ENCODE measurements around the gene FH.

Gene FH

DNA sequence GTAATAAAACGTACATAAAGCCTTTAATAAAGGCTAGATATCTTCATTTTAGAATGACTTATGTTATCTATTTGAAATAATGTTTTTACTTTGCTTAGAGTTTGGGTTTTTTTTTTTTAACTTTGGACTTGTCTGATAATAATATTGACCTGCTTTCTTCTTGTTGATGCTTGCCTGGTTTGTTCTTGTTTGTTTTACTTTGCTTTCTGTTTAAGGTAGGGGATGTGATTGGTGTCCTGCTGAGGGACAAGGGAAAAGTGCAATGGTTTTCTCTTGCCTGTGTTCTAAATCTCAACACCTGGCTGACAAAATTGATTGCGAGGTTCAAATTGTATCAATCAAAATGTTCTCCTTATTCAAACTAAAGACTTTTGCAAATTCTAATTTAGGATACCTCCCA lies 2.2 kb upstream of the FH start:
- DNase-seq (ENCODE audit: low read depth): no peak

DNA sequence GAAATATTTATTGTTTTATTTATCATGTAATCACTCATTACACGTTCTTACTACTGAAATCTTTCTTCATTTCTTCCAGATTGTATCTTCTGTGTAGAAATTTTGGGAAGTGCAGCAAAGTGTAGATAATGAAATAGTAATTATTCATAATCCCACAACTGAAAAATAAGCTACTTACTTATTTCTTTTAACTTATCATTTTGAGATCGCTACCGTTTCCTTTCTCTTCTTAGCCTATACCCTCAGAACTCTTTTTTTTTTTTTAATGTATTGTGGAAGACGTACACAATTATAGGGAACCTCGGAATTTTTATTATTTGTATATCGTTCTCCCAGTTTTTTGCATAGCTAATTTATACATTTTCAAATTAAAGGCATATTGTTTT lies 518 bp upstream of the FH start:
- no peak for DNase-seq (ENCODE audit: low read depth)

DNA sequence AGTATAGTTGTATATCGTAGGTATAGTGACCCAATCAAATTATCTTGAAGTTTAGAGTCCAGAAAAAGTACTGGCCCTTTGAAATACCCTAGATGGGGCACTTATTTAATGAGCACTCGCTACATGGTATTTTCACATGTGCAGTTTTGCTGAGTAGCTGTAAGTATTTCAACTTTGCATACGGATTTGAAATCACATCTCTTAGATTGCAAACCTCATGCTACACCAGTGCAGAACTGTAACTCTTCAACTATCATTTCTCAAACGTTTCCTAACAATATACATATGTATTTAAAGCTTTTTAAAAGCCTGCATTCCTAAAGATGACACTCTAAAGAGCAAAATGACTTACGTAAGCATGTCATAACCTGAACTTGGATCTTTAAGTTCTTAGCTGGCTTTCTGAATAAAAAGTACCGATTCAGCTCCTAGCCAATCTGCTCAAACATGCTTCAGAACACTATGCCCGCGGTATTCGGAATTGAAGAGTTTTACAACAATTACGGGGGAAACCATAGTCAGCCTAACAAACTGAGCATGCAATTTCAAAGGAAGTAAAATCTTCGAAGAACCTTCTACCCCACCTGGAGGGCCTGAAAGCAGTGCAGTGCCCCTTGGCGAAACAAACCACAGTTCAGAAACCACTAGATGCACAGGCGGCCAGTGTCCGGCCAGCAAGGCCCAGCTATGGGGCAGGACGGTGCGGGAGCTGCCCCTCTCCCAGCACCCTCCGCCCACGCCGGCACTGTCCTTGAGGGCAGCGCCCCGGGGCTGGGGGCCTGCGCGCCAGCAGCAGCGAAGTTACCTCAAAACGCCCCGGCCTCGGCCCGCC lies 863 bp downstream of the FH start:
- no peak for DNase-seq (ENCODE audit: low read depth)

DNA sequence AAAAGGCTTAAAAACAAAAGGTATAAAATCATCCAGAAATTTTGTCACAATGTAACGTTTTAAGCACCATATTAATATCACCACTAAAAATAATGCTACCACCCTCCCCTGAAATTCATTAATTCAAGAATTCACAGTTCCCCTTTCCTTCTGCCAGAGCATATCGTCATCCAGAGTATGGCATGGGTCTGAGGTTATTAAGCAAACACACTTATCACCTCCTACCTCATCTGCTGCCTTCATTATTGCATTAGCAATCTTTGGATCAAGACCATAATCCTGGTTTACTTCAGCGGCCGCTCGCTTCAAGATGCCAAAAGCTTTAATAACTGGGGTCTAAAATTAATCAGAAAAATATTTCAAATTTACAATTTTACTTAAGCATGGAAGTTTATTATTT lies 6.2 kb downstream of the FH start:
- DNase-seq (ENCODE audit: low read depth): no peak

DNA sequence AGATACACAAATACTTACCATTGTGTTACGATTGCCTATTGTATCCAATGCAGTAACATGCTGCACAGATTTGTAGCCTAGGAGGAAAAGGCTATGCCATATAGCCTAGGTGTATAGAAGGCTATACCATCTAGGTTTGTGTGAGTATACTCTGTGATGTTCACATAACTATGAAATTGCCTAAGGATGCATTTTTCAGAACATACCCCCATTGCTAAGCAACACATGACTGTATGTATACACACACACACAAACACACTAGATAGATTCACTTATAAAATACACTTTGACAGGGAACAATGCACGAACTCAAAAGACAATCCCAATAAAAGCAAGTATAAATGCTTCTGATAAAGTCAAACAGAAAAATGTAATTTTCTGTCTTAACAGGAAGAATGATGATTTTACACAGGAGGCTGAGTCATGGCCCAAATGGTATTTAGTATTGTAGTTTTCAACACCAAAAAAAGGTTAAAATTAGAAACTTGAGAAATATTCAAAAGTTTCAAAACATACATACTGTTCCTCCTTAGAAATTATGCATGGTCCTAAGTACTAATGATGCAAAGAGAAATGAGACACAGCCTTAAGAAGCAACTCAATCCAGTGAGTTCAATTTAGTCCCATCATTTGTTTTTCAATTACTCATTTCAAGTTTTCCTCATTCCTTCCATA lies 12.2 kb downstream of the FH start:
- no peak for DNase-seq (ENCODE audit: low read depth)

DNA sequence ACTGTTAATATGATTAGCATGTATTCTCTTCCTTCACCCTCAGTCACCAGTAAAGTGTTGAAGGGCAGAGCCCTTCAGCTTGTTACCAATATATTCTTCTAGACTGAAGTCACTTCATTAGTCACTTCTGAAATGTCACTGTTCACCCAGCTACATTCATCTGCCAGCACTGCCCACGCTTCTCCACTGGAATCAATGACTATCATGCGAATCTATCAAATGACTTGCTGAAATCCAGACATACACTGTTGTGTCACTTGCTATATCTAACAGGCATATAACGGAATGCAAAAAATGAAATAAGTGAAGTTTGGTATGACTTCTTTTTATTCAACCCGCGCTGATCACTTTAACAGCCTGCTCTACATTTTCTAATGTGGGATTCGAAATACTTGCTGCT lies 16.1 kb downstream of the FH start:
- DNase-seq (ENCODE audit: low read depth): no peak

DNA sequence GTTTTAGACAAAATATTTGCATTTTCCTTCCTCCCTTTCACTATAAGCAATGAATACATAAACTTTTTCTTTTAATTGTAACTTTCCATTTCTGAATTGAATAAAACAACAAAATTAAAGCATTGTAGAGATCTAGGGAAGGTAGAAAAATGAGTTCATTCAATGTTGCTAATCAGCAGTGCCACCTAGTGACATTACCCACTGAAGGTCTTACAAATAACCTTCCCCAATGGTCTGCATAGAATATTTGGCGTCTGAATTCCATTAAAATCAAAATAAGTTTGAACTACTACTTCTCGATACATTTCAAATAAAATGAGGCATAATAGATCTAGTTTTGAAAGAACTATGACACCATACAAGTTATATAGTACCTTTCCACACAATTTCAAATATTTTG lies 19.6 kb downstream of the FH start:
- no peak for DNase-seq (ENCODE audit: low read depth)

DNA sequence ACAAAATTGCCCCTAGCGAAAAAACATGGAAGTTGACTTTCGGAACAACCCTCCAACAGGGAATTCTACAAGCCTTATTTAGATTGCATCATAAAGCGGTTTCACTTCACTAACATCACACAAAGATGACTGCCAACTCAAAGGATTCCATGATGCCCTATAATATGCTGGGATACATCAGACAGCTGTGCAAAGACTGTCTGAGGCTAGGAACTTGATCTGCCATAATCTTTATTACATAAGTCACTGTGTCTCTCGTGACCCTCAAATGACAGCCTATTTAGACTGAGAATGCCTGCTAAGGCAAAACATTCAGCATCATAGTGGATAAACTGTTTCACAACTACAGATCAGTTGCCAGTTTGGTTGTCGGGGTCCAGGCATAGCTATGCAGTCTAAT lies 23.8 kb downstream of the FH start:
- no peak for DNase-seq (ENCODE audit: low read depth)

DNA sequence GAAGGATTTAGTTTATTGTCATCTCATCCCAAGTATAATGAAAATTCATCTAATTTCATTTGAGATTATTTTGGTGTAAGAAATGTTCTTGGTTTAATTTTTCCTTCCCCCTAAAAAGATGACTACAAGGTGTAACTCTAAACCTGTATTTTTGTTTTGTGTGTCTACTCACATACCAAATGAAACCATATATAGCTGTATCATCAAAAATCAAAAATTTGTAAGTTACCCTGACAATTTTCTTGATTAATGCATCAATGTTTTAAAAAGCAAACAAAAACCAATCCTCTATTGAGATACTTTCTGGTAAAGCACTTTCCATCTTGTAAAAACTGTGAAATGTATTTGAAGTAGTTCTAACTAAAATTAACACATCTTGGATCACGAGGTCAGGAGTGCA lies 30.8 kb downstream of the FH start:
- DNase-seq (ENCODE audit: low read depth): no peak

DNA sequence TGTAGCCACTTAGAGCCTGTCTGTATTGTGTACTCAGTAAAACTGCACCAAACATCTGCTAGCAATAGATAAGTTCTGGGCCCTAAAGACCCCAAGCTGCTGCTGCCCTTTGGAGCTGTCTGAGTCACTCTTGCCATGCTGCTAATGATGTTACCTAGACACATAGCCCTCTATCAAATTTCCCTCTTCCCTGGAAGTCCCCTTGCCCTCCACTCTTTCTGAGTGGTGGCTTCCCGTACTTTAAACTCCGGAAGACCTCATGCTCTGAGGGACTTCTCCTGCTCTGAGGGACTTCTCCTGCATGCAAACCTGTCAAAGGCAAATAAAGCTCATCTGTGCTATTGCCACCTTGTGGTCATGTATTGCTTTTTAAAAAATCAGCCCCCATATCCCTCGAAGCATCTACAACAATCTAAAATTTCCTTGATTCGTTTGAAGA lies 34.0 kb downstream of the FH start:
- DNase-seq (ENCODE audit: low read depth): no peak

DNA sequence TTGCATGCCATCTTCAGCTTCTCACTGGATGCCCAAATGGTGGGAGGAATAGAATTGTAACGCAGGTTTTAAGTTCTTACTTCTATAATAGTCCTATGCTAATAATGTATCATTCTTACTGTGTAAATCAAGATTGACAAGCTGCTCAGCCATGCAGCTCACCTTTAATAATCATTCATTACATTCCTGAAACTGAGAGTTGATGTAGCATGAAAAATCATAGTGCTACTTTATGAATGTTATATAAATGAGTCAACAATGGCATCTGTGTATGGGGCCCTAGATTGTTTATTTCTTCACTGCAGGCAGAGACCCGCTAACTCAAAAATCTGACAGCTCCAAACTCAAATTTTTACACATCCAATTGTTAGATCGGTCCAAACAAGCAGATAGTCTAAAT lies 34.4 kb downstream of the FH start:
- no peak for DNase-seq (ENCODE audit: low read depth)

DNA sequence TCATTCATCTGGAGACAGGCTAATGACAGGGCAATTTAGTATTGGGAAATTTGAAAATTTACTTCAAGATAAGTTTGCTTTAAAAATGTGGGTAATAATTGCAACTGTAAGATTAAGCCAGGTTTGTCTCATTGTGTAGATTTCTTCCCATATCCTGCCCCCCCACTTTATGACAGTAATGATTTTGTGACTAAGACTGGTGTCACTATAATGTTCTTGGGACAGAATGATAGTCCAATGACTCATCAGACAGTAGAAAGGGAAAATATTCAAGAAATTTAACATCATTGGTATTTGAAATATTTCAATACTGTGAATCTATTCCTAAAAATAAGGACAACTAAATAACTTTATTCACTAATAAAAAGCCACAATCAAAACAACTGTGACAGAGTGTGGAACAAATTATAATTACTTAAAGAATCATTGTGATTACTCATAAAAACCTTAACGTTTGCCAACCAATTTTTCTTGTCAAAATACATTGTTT lies 36.7 kb downstream of the FH start:
- no peak for DNase-seq (ENCODE audit: low read depth)

DNA sequence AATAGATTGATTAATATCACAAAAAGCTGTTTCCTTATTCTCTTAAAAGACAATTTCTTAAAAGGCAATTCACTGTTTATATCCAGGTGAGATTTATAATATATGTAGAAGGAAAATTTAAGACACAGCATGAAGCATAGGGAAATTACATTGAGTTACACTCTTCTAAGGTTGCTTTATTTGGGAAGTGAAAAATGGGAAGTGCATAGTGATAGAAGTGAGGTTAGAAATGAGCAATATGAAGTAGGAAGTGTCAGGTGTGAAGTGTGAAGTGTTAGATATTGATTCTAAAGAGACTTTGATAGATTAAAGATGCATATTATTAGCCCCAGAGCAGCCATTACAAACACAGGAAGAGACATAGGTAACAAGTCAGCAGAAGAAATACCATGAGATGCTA lies 40.3 kb downstream of the FH start:
- DNase-seq (ENCODE audit: low read depth): no peak

DNA sequence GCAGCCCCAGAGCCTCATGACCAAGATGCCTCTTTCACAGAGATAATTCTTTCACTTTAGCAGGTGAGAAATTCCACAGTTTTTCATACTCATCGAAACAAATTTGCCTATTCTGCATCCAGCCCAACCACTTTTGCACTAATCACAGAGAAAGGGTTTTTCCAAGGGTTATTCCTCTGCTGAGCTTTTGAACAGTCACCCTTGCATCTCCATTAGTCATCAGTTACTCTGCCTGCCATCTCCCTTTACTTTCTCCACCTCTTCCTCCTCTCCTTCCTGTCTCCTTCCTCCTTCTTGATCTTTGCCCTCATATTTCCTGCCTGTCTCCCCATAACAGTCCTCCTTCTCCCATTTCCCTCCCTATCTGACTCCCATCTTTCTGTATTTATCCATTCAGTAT lies 43.9 kb downstream of the FH start:
- no peak for DNase-seq (ENCODE audit: low read depth)

DNA sequence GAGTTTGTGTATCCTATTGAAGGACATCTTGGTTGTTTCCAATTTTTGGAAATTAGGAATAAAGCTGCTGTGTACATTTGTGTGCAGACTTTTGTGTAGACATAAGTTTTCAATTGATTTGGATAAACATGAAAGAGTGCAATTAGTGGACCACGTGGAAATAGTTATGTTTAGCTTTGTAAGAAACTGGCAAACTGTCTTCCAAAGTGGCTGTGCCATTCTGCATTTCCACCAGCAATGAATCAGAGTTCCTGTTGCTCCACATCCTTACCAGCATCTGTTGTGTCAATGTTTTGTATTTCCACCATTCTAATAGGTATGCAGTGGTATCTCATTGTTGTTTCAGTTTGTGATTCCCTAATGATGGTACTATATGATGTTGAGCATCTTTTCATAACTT lies 46.5 kb downstream of the FH start:
- no peak for DNase-seq (ENCODE audit: low read depth)

DNA sequence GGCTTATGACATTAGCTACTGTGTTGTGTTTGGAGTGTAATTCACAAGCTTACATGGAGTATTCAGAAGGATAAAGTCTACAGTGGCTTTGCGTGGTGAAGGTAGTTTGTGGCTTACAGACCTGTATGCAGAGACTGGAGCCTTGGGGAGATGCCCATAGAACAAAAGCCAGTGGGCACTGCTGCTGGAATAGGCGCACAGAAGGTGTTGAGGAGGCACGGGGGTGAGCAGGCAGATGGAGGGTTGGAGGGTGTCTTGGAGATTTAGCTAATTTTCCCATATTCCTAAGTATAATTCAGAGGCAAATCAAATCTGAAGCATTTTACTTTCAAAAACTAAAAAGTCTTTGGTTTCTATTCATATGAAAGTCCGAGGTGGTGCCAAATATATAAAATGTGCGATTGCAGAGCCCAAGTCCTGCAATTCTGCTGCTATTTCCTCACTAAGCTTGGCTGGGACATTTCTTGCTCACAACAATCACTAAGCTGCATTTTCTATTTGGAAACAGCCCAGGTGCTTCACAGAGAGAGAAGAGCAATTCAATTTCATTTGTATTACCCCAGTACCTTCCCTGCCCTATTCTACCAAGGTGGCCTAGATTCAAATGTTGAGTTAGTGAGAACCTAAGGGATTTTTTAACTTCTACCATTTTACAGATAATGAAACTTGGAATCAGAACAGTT lies 48.5 kb downstream of the FH start:
- DNase-seq (ENCODE audit: low read depth): no peak

DNA sequence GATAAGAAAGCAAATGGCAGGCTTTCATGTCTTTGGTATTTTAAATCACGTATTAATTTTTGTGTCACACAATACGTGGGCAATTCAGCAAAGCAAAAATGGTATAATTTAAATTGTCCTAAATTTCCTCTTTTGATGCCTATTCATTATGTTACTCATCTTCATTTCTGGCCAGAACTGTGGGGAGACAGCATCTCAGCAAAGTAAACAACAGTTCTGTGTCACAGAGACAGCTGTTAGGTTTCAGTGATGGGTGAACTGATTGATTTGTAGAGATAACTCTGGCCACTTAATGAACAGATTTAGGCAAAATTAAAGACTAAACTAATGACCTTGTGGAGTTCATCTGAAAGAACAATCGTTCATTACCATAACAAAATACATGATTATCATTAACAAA lies 49.2 kb downstream of the FH start:
- DNase-seq (ENCODE audit: low read depth): no peak

DNA sequence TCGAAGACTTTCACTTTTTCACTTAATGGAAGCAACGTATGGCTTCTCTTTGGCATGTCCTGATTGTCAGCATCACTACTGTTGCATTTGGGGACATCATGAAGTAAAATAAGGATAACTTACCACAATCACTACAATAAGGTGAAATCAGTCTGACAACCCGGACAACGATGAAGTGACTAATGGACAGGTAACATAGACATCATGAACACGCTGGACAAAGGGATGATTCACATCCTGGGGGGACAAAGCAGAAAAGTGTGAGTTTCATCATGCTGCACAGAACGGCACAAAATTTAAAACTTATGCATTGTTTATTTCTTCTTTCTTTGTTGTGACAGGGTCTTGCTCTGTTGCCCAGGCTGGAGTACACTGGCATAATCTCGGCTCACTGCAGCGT lies 53.9 kb downstream of the FH start:
- DNase-seq (ENCODE audit: low read depth): no peak

DNA sequence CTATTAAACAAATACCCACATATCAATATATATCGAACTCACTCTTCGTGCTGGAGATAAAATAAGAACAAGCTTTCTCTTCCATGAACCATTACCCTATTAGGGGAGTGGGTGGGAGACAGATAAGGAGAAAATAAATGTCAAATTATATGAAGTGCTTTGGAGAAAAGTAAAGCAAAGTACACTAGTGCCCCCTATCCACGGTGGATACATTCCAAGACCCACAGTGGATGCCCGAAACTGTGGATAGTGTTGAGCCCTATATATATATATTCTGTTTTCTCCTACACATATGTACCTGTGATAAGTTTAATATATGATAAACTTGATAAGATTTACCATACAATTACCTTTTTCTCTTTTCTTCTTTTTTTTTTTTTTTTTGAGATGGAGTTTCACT lies 54.6 kb downstream of the FH start:
- no peak for DNase-seq (ENCODE audit: low read depth)

DNA sequence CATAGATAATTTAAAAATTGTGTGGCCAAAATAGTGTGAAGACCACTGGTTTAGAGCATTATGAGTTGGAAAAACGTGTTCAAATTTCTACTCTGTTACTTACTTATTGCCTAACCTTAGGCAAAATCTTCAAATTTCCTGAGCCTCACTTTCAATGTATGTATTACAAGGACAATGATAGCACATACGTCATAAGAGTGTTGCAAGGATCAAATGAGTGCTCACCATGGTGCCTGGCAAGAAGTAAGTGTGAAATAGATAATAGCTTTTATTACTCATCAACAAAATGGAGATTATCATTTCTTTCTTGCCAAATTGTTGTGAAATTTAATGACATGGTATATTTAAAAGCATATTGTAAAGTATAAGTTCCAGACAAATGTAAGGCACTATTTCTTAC lies 57.2 kb downstream of the FH start:
- DNase-seq (ENCODE audit: low read depth): no peak

DNA sequence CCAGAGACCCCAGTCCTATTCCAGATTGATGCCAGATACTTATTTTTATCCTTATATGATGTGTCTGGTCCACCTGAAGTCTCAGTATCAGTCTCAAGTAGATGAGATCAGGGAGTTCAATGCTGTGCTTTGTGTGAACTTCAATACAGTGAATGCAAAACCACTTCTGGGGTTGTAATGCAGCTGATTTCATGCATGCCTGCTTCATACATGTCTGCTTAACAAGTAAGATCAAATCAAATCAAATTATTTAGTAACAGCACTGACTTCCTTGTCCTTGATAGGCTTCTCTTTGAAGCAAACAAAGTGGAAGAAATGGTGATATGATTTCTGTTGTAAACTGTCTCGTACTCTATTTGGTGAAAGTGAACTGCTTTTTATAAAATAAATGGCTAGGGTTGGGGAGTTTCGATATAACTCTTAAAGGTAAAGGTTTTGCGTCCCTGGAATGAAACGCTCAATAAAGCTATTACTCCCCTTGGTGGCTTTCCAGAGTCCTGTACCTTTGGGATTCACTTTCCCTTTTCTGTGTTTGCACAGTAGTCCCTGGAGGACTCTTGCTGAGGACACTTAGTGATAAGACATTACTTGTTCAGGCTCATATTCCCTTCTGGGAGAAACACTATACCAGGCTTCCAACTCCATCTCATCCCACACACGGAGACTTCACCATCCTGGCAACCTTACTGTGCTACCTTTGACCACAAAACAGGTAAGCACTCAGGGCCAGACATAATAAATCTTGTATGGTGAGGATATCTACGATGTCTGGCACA lies 59.3 kb downstream of the FH start:
- DNase-seq (ENCODE audit: low read depth): no peak

DNA sequence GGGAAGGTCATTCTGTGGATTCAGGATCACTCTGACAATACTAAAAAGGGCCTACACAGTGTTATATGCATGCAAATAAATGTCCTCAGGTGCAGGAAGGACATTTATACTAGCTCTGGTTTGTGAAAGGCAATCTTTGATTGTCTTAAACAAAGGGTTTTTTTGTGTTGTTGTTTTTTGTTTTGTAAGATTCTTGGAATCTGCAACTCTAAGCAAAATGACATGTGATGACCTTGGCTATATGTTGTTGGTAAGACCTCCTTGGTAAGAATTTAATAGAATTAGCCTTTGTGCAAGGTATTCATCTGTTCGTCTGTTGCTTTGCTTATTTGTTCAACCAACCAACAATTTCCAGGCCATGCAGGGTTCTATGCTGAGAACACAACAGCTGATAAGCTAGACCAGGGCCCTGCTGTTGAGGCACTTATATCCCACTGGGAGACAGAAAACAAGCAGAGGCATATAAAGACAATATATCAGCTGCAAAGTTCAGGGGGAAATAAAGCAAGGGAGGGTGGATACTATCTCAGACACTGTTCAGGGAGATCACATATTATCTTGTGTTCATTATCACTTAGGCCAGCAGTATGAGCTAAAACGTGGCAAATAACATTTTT lies 60.3 kb downstream of the FH start:
- DNase-seq (ENCODE audit: low read depth): no peak

Measured in activated T-helper 9 cell treated with anti-CD3 and anti-CD28 coated beads, Interleukin-2, amount 50 U/mL, for 16 hours (primary cell).